HepG2 (cell line): ENCODE data around the gene SP3. TPM values are rescaled to one million over a fixed set of nuclear protein-coding genes. Genes with fewer than 3 reads are reported as not detected.

Experiments used
- ATAC-seq: fragments of 200-7000 bp; cut with Tn5 transposase; 3 replicates; pipeline ENCODE4 v1.9.1; 2020; ENCODE audit warnings: mild to moderate bottlenecking, moderate library complexity
- BruUV-seq: library from RNA; stranded (reverse); fragments of 400-500 nt; replicated peaks from 2 replicates; lab custom pipeline; 2021; lab: Mats Ljungman, UMichigan
- CTCF ChIA-PET: fragments of 300-600 bp; formaldehyde crosslinking; extraction: SDS; loops from one replicate; lab custom pipeline; 2021; ENCODE audit warnings: low total read pairs, inconsistent platforms, low intra/inter-chr PET ratio; lab: Yijun Ruan, JAX
- POLR2A ChIA-PET: fragments of 350-600 bp; sonication (Branson Sonifier 250); formaldehyde crosslinking; loops from one replicate; lab custom pipeline; 2020; ENCODE audit warnings: antibody characterized with exemption, inconsistent platforms; lab: Yijun Ruan, JAX
- DNase-seq: peaks from one replicate; pipeline ENCODE4 v3.0.0-alpha.2; 2015; ENCODE audit warnings: low spot score
- FAIRE-seq: peaks from 3 replicates; lab custom pipeline; 2011; peaks lifted over from hg19 to GRCh38; lab: Jason Lieb, UNC
- H2AFZ ChIP-seq: one replicate; pipeline ENCODE4 v1.6.1; 2011; ENCODE audit warnings: low read length, inconsistent platforms
- H3K27ac ChIP-seq: fragments of 300-600 bp; 3 replicates; pipeline ENCODE4 v1.8.0; 2011; ENCODE audit warnings: mixed run types, mild to moderate bottlenecking, mixed read lengths, low read length, inconsistent platforms; ENCODE audit not compliant: insufficient read depth; ENCODE audit errors: extremely low read length
- H3K27me3 ChIP-seq, 2 experiments: fragments of 200-600 bp in 1 of 2; 2 replicates in 1 of 2; 3 replicates in 1 of 2; pipeline versions ENCODE4 v1.6.0 to v1.8.0; 2011; ENCODE audit warnings: low read length in 2 of 2, mild to moderate bottlenecking in 2 of 2, moderate library complexity in 2 of 2, inconsistent platforms in 1 of 2; ENCODE audit not compliant: insufficient read depth in 2 of 2, control insufficient read depth in 1 of 2
- H3K36me3 ChIP-seq, 2 experiments: fragments of 200-600 bp in 1 of 2; replicated peaks in 1 of 2; 2 replicates in 1 of 2; 3 replicates in 1 of 2; pipeline versions ENCODE4 v1.5.1 to v1.8.0; 2011; ENCODE audit warnings: low read length in 2 of 2, inconsistent platforms in 1 of 2; ENCODE audit not compliant: insufficient read depth in 2 of 2, control insufficient read depth in 1 of 2
- H3K4me1 ChIP-seq: 2 replicates; pipeline ENCODE4 v1.5.1; 2012; ENCODE audit warnings: low read length, inconsistent platforms; ENCODE audit not compliant: insufficient read depth
- H3K4me2 ChIP-seq: 2 replicates; pipeline ENCODE4 v1.6.0; 2011; ENCODE audit warnings: low read depth, low read length, inconsistent platforms
- H3K4me3 ChIP-seq, 3 experiments: fragments of 200-600 bp in 1 of 3; sonication (generic), shearing (Covaris generic) in 1 of 3; replicated peaks in 1 of 3; 2 replicates each; pipeline ENCODE4 v1.5.1; 2011 to 2016; ENCODE audit warnings: low read length in 3 of 3, inconsistent platforms in 2 of 3, low read depth in 2 of 3, mild to moderate bottlenecking in 2 of 3, control low read depth in 1 of 3, mixed read lengths in 1 of 3; ENCODE audit not compliant: insufficient read depth in 1 of 3
- H3K79me2 ChIP-seq: one replicate; pipeline ENCODE4 v1.6.1; 2011; ENCODE audit warnings: low read length, inconsistent platforms; ENCODE audit not compliant: insufficient read depth
- H3K9ac ChIP-seq: 2 replicates; pipeline ENCODE4 v1.6.0; 2011; ENCODE audit warnings: mild to moderate bottlenecking, low read depth, low read length, inconsistent platforms; ENCODE audit not compliant: insufficient read depth
- H3K9me3 ChIP-seq: 2 replicates; pipeline ENCODE4 v1.5.1; 2012; ENCODE audit warnings: mild to moderate bottlenecking, low read length
- H4K20me1 ChIP-seq: 2 replicates; pipeline ENCODE4 v1.6.0; 2011; ENCODE audit warnings: inconsistent platforms, mild to moderate bottlenecking, low read length, moderate library complexity; ENCODE audit not compliant: insufficient read depth
- ELF1 ChIP-seq: sonication (generic); formaldehyde crosslinking; IDR thresholded peaks from 2 replicates; pipeline ENCODE4 v1.4.0; 2020; ENCODE audit warnings: missing genetic modification reagents
- KLF9 ChIP-seq: IDR thresholded peaks from 2 replicates; pipeline ENCODE4 v1.6.1; 2016; ENCODE audit warnings: low read depth
- SYNCRIP ChIP-seq: fragments of 200-400 bp; formaldehyde crosslinking; IDR thresholded peaks from 2 replicates; pipeline ENCODE4 v1.6.1; 2018; ENCODE audit warnings: mild to moderate bottlenecking, low read depth, low read length; ENCODE audit not compliant: insufficient read depth
- TCF7L2 ChIP-seq: IDR thresholded peaks from 2 replicates; pipeline ENCODE4 v1.6.1; 2011; ENCODE audit warnings: mild to moderate bottlenecking, low read depth, low read length, moderate library complexity
- TOE1 ChIP-seq: sonication (generic); formaldehyde crosslinking; IDR thresholded peaks from 2 replicates; pipeline ENCODE4 v1.4.0; 2020; ENCODE audit warnings: mild to moderate bottlenecking, missing genetic modification reagents
- ZNF337 ChIP-seq: sonication (generic); formaldehyde crosslinking; IDR thresholded peaks from 2 replicates; pipeline ENCODE4 v1.5.1; 2020; ENCODE audit warnings: missing genetic modification reagents, low read depth, mild to moderate bottlenecking, borderline replicate concordance
- ZSCAN12 ChIP-seq: sonication (generic); formaldehyde crosslinking; IDR thresholded peaks from 2 replicates; pipeline ENCODE4 v1.9.0; 2021; ENCODE audit warnings: mild to moderate bottlenecking, missing genetic modification reagents
- WGBS: methylation state at CpG from one replicate; pipeline ENCODE4 v1.1.6; 2017; ENCODE audit warnings: low lambda C conversion rate; 5-methylcytosine and 5-hydroxymethylcytosine counted together
- in situ Hi-C: cut with HindIII; loops from 2 replicates; pipeline ENCODE4 v1.10.0; 2017; ENCODE audit warnings: low pct_unique_long_range_greater_than_20kb; ENCODE audit not compliant: extremely low pct_ligation_motif_present
- intact Hi-C: fragments of 100-400 bp; cut with micrococcal nuclease; formaldehyde crosslinking; loops from one replicate; pipeline ENCODE4 v1.10.0; 2022; ENCODE audit not compliant: unreplicated experiment
- polyA plus RNA-seq, 8 experiments: library from polyadenylated mRNA; depleted of rRNA in 3 of 8; stranded (reverse) in 7 of 8; unstranded in 1 of 8; fragments of >200 nt; fragmentation: Illumina TruSeq in 4 of 8; extraction: Trizol in 4 of 8; gene quantifications; 2 replicates each; pipeline versions ENCODE4 v1.2.1 to v1.2.3, GENCODE V29; 2011 to 2016; ENCODE audit warnings: low read depth in 4 of 8, missing spikeins in 1 of 8, mixed read lengths in 1 of 8; ENCODE audit not compliant: insufficient read depth in 1 of 8
- total RNA-seq, 5 experiments: library from RNA; depleted of rRNA; stranded (reverse); fragments of >200 nt; fragmentation: Illumina TruSeq; extraction: Trizol; gene quantifications; 2 replicates each; pipeline ENCODE4 v1.2.3, GENCODE V29; 2016; ENCODE audit warnings: low read depth in 1 of 5
- TF ChIP-seq, protein P1 (sequence below): sonication (generic); formaldehyde crosslinking; IDR thresholded peaks from 2 replicates; pipeline ENCODE4 v1.4.0; 2020; ENCODE audit warnings: mild to moderate bottlenecking, missing genetic modification reagents
- TF ChIP-seq, protein P2 (sequence below): sonication (generic); formaldehyde crosslinking; conservative IDR thresholded peaks from 2 replicates; pipeline ENCODE4 v1.8.0; 2022; ENCODE audit warnings: missing genetic modification reagents
- TF ChIP-seq, protein P3 (sequence below): sonication (generic); formaldehyde crosslinking; IDR thresholded peaks from 2 replicates; pipeline ENCODE4 v1.8.1; 2023; ENCODE audit warnings: mild to moderate bottlenecking, missing genetic modification reagents
- TF ChIP-seq, protein P4 (sequence below): fragments of 450-650 bp; IDR thresholded peaks from 2 replicates; pipeline ENCODE4 v1.6.1; 2017; ENCODE audit warnings: mild to moderate bottlenecking
- TF ChIP-seq, protein P5 (sequence below): sonication (generic); formaldehyde crosslinking; IDR thresholded peaks from 2 replicates; pipeline ENCODE4 v1.4.0; 2020; ENCODE audit warnings: missing genetic modification reagents

Gene SP3
- total and polyA plus RNA-seq, 2 of the 13 experiments (the other 11 are each of a cell fraction or from before 2014, with no cell fraction given): 57.3 to 132 TPM

DNA sequence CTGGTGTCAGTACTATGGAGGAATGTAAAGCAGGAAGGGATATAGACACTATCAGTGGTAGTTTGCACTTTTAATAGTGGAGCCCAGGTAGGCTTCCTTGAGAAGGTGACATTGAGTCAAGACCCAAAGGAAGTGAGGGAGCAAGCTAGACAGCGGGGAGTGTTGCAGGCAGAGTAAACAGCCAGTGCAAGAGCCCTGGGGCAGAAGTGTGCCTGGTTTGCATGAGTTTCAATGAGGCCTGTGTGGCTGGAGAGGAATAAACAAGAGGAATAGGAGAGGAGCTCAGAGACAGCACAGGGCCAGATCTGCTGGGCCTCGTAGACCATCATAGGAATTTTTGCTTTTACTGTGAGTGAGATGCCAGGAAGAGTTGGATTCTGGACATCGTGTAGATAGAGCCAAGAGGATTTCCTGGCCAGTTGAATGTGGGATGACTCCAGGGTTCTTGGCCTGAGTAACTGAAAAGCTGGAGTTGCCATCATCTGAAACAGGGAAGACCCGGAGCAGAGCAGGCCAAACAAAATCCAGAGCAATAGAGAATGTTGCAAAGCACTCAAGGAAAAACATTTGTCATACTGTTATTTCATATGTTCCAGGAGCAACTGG is 102.5 kb downstream of the SP3 start (continued):
- TF ChIP-seq ZSCAN12 (no peak), ELF1 (CRISPR knock-in tag) (no peak)

DNA sequence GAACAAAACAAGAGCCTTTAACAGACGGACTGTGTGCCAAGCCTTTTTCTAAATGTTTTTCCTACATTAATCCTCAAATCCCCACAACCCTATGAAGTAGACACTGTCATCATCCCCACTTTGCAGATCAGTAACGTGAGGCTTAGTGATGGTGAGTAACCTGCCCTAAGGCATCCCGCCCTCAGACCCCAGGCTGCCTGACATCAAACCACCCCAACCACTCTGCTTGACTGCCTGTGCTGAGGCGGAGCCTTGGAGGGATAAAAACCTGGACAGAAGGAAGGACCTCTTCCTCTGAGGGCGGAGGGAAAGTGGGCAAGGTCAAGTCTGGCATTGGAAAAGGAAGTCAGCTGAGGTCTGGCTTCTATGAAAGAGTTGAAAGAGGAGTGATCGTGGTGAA is 104.6 kb downstream of the SP3 start:
- intact Hi-C loops (no loop called here), in situ Hi-C loops (no loop called here)
- no peaks in the 10 kb centered on the region for H3K79me2 ChIP-seq
- no peak overlapping the region for H2AFZ ChIP-seq
- H3K27ac ChIP-seq: no peak overlapping the region
- no peaks in the 10 kb centered on the region for H3K36me3 ChIP-seq
- DNase-seq: no peak
- peaks cover 2 to 39% of the 10 kb centered on the region in 2 experiments; a peak in 4 of 5 replicates for H3K27me3 ChIP-seq
- H3K4me3 ChIP-seq: no peak overlapping the region
- no peaks in the 10 kb centered on the region for H3K9me3 ChIP-seq
- no peak for ATAC-seq
- H3K4me1 ChIP-seq: no peaks in the 10 kb centered on the region
- BruUV-seq: no TSS peak
- H3K9ac ChIP-seq: no peak overlapping the region
- POLR2A ChIA-PET: no interaction called here
- 14% methylated on average over 6 of the region's 6 CpGs for WGBS
- no peaks in the 10 kb centered on the region for H4K20me1 ChIP-seq
- no peak overlapping the region for H3K4me2 ChIP-seq
- CTCF ChIA-PET: no interaction called here
- no peak for FAIRE-seq
- no peak for TF ChIP-seq TCF7L2
- TF ChIP-seq KLF9 (CRISPR knock-in tag): no peak
- no peak for TF ChIP-seq TOE1 (CRISPR knock-in tag)
- TF ChIP-seq, protein P1, sequence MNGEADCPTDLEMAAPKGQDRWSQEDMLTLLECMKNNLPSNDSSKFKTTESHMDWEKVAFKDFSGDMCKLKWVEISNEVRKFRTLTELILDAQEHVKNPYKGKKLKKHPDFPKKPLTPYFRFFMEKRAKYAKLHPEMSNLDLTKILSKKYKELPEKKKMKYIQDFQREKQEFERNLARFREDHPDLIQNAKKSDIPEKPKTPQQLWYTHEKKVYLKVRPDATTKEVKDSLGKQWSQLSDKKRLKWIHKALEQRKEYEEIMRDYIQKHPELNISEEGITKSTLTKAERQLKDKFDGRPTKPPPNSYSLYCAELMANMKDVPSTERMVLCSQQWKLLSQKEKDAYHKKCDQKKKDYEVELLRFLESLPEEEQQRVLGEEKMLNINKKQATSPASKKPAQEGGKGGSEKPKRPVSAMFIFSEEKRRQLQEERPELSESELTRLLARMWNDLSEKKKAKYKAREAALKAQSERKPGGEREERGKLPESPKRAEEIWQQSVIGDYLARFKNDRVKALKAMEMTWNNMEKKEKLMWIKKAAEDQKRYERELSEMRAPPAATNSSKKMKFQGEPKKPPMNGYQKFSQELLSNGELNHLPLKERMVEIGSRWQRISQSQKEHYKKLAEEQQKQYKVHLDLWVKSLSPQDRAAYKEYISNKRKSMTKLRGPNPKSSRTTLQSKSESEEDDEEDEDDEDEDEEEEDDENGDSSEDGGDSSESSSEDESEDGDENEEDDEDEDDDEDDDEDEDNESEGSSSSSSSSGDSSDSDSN (CRISPR knock-in tag): no peak
- TF ChIP-seq ZNF337 (CRISPR knock-in tag): no peak
- TF ChIP-seq SYNCRIP: no peak
- TF ChIP-seq, protein P2, sequence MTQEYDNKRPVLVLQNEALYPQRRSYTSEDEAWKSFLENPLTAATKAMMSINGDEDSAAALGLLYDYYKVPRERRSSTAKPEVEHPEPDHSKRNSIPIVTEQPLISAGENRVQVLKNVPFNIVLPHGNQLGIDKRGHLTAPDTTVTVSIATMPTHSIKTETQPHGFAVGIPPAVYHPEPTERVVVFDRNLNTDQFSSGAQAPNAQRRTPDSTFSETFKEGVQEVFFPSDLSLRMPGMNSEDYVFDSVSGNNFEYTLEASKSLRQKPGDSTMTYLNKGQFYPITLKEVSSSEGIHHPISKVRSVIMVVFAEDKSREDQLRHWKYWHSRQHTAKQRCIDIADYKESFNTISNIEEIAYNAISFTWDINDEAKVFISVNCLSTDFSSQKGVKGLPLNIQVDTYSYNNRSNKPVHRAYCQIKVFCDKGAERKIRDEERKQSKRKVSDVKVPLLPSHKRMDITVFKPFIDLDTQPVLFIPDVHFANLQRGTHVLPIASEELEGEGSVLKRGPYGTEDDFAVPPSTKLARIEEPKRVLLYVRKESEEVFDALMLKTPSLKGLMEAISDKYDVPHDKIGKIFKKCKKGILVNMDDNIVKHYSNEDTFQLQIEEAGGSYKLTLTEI (CRISPR knock-in tag): no peak
- TF ChIP-seq, protein P3, sequence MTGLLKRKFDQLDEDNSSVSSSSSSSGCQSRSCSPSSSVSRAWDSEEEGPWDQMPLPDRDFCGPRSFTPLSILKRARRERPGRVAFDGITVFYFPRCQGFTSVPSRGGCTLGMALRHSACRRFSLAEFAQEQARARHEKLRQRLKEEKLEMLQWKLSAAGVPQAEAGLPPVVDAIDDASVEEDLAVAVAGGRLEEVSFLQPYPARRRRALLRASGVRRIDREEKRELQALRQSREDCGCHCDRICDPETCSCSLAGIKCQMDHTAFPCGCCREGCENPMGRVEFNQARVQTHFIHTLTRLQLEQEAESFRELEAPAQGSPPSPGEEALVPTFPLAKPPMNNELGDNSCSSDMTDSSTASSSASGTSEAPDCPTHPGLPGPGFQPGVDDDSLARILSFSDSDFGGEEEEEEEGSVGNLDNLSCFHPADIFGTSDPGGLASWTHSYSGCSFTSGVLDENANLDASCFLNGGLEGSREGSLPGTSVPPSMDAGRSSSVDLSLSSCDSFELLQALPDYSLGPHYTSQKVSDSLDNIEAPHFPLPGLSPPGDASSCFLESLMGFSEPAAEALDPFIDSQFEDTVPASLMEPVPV (CRISPR knock-in tag): no peak
- TF ChIP-seq, protein P4, sequence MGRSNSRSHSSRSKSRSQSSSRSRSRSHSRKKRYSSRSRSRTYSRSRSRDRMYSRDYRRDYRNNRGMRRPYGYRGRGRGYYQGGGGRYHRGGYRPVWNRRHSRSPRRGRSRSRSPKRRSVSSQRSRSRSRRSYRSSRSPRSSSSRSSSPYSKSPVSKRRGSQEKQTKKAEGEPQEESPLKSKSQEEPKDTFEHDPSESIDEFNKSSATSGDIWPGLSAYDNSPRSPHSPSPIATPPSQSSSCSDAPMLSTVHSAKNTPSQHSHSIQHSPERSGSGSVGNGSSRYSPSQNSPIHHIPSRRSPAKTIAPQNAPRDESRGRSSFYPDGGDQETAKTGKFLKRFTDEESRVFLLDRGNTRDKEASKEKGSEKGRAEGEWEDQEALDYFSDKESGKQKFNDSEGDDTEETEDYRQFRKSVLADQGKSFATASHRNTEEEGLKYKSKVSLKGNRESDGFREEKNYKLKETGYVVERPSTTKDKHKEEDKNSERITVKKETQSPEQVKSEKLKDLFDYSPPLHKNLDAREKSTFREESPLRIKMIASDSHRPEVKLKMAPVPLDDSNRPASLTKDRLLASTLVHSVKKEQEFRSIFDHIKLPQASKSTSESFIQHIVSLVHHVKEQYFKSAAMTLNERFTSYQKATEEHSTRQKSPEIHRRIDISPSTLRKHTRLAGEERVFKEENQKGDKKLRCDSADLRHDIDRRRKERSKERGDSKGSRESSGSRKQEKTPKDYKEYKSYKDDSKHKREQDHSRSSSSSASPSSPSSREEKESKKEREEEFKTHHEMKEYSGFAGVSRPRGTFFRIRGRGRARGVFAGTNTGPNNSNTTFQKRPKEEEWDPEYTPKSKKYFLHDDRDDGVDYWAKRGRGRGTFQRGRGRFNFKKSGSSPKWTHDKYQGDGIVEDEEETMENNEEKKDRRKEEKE: no peak
- TF ChIP-seq, protein P5, sequence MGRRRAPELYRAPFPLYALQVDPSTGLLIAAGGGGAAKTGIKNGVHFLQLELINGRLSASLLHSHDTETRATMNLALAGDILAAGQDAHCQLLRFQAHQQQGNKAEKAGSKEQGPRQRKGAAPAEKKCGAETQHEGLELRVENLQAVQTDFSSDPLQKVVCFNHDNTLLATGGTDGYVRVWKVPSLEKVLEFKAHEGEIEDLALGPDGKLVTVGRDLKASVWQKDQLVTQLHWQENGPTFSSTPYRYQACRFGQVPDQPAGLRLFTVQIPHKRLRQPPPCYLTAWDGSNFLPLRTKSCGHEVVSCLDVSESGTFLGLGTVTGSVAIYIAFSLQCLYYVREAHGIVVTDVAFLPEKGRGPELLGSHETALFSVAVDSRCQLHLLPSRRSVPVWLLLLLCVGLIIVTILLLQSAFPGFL: no peak
